Measurements from ENCODE around the gene GPC3. TPM values are rescaled to one million over a fixed set of nuclear protein-coding genes. Genes with fewer than 3 reads are reported as not detected.

The GPC3 gene
- total RNA-seq, 1 experiment from 2014 or later = 0.98 TPM

GRCh38 chrX:133921086-133921485 lies 64.3 kb downstream of the GPC3 start:
- H3K9me3 ChIP-seq (ENCODE audit: control insufficient read depth in 1 of 2, insufficient read depth in 1 of 2, low read depth in 1 of 2, low read length in 2 of 2) = no peaks in the 10 kb centered on the region
- no peaks in the 10 kb centered on the region for H3K9me2 ChIP-seq (ENCODE audit: insufficient read depth)
- no peaks in the 10 kb centered on the region for H3K36me3 ChIP-seq (ENCODE audit: control insufficient read depth in 1 of 2, insufficient read depth in 2 of 2, low read length in 2 of 2)
- no peak overlapping the region for H3K4me2 ChIP-seq (ENCODE audit: low read length)
- TF ChIP-seq REST (IDR thresholded peaks at IDR 0.05; ENCODE audit: low read depth) (no peak), CBX3 (IDR thresholded peaks at IDR 0.05; ENCODE audit: low read depth) (no peak), CTCF (IDR thresholded peaks at IDR 0.05 in 2 of 3, conservative IDR thresholded peaks at IDR 0.05 in 1 of 3; ENCODE audit: borderline replicate concordance in 1 of 3, insufficient read depth in 1 of 3, low read depth in 2 of 3, low read length in 2 of 3) (no peak), ZFX (IDR thresholded peaks at IDR 0.05) (no peak), JUND (IDR thresholded peaks at IDR 0.05) (no peak), FOSL1 (IDR thresholded peaks at IDR 0.05; ENCODE audit: low read depth) (no peak), EGR1 (IDR thresholded peaks at IDR 0.05; ENCODE audit: low read depth) (no peak), POLR2AphosphoS5 (IDR thresholded peaks at IDR 0.05; ENCODE audit: low read depth, low read length) (no peak), SIN3A (IDR thresholded peaks at IDR 0.05; ENCODE audit: low read depth) (no peak), EZH2 (IDR thresholded peaks at IDR 0.05) (no peak), ATF3 (IDR thresholded peaks at IDR 0.05) (no peak), TCF7L2 (IDR thresholded peaks at IDR 0.05; ENCODE audit: borderline replicate concordance, extremely low read depth, insufficient read depth, insufficient read length) (no peak), MAX (IDR thresholded peaks at IDR 0.05) (no peak)
- no peaks in the 10 kb centered on the region for H4K20me1 ChIP-seq (ENCODE audit: insufficient read depth)
- no TSS peak for BruUV-seq (replicated peaks)
- H3K9ac ChIP-seq (ENCODE audit: low read length) = no peak overlapping the region
- ATAC-seq (no peak), DNase-seq (ENCODE audit: low read depth, low spot score) (no peak)
- ChIA-PET POLR2A (no interaction called here), CTCF (interaction anchor here (1.0 kb wide), 1 partner anchor 128 kb away, joined by 3 read pairs; no protein-coding TSS in a partner anchor), RAD21 (ENCODE audit: low non-redundant PET in 1 of 2, low total read pairs in 2 of 2, uncharacterized antibody in 2 of 2, unreplicated experiment in 2 of 2) (interaction anchor here in 1 of 2 experiments (1.7 kb wide), 1 partner anchor 128 kb away, joined by 4 read pairs; no protein-coding TSS in a partner anchor)
- H3K27ac ChIP-seq (ENCODE audit: low read depth, low read length) = no peak overlapping the region
- H3K4me3 ChIP-seq (replicated peaks in 1 of 2; ENCODE audit: low read depth in 1 of 2, low read length in 2 of 2) = no peak overlapping the region
- no peak overlapping the region for H2AFZ ChIP-seq (ENCODE audit: low read depth, low read length, poor library complexity, severe bottlenecking)
- H3K79me2 ChIP-seq (ENCODE audit: insufficient read depth, low read length) = no peaks in the 10 kb centered on the region
- no peaks in the 10 kb centered on the region for H3K4me1 ChIP-seq (ENCODE audit: control insufficient read depth in 1 of 2, insufficient read depth in 2 of 2, low read length in 2 of 2)
- no peaks in the 10 kb centered on the region for H3K27me3 ChIP-seq (ENCODE audit: insufficient read depth, low read length)
- intact Hi-C loops (cut with micrococcal nuclease) = loop anchor here (2.0 kb wide), 1 partner anchor 128 kb away; no protein-coding TSS in a partner anchor
